Fibroblast of lung (primary cell): ENCODE data around the gene CKLF. TPM values are rescaled to one million over a fixed set of nuclear protein-coding genes. Genes with fewer than 3 reads are reported as not detected.
A peak's percentile ranks its signal among the peaks of the same experiment; 100 is the strongest.

ENCODE experiments used
- DNase-seq, 2 donors: peaks; one replicate each; pipeline versions ENCODE4 v3.0.0 to v3.0.0-alpha.2; 2010; ENCODE audit warnings: low read depth in 2 of 2
- H2AFZ ChIP-seq: 2 replicates; pipeline ENCODE4 v1.5.1; 2012; ENCODE audit warnings: low read length, control low read depth, inconsistent platforms
- H3K27ac ChIP-seq: 2 replicates; pipeline ENCODE4 v1.5.1; 2011; ENCODE audit warnings: low read length, control low read depth; ENCODE audit not compliant: insufficient read depth
- H3K27me3 ChIP-seq: 2 replicates; pipeline ENCODE4 v1.5.1; 2011; ENCODE audit warnings: mild to moderate bottlenecking, low read length; ENCODE audit not compliant: control insufficient read depth, insufficient read depth
- H3K36me3 ChIP-seq: 2 replicates; pipeline ENCODE4 v1.5.1; 2011; ENCODE audit warnings: low read length; ENCODE audit not compliant: control insufficient read depth, insufficient read depth
- H3K4me1 ChIP-seq: 2 replicates; pipeline ENCODE4 v1.5.1; 2011; ENCODE audit warnings: low read length; ENCODE audit not compliant: control insufficient read depth, insufficient read depth; ENCODE audit errors: extremely low read depth
- H3K4me2 ChIP-seq: 2 replicates; pipeline ENCODE4 v1.5.1; 2011; ENCODE audit warnings: low read length, control low read depth; ENCODE audit not compliant: insufficient read depth; ENCODE audit errors: extremely low read depth
- H3K4me3 ChIP-seq, 4 experiments: fragments of 200-600 bp in 1 of 4; sonication (generic) in 1 of 4; replicated peaks in 1 of 4; 2 replicates each; pipeline ENCODE4 v1.5.1; 2011 to 2016; ENCODE audit warnings: low read length in 4 of 4, low read depth in 3 of 4, mild to moderate bottlenecking in 3 of 4, control low read depth in 2 of 4, inconsistent platforms in 1 of 4, mixed read lengths in 1 of 4; ENCODE audit not compliant: insufficient read depth in 1 of 4; ENCODE audit errors: control extremely low read depth in 1 of 4
- H3K79me2 ChIP-seq: 2 replicates; pipeline ENCODE4 v1.5.1; 2012; ENCODE audit warnings: mild to moderate bottlenecking, low read length, inconsistent platforms; ENCODE audit not compliant: control insufficient read depth, insufficient read depth
- H3K9ac ChIP-seq: 2 replicates; pipeline ENCODE4 v1.5.1; 2011; ENCODE audit warnings: mild to moderate bottlenecking, low read length, control low read depth; ENCODE audit not compliant: insufficient read depth
- H3K9me3 ChIP-seq: 2 replicates; pipeline ENCODE4 v1.5.1; 2012; ENCODE audit warnings: low read depth, low read length; ENCODE audit not compliant: control insufficient read depth, insufficient read depth
- H4K20me1 ChIP-seq: 2 replicates; pipeline ENCODE4 v1.5.1; 2011; ENCODE audit warnings: low read length; ENCODE audit not compliant: control insufficient read depth, insufficient read depth; ENCODE audit errors: extremely low read depth
- CTCF ChIP-seq, 2 donors: IDR thresholded peaks in 1 of 2; conservative IDR thresholded peaks in 1 of 2; 1 replicate in 1 of 2; 2 replicates in 1 of 2; pipeline ENCODE4 v1.5.1; 2011 to 2012; ENCODE audit warnings: low read length in 2 of 2, control low read depth in 1 of 2, inconsistent platforms in 1 of 2, low read depth in 1 of 2, mild to moderate bottlenecking in 1 of 2
- EZH2 ChIP-seq: IDR thresholded peaks from 2 replicates; pipeline ENCODE4 v1.5.1; 2012; ENCODE audit warnings: low read length, control low read depth, mild to moderate bottlenecking; ENCODE audit errors: missing control alignments
- polyA plus RNA-seq, 2 donors: library from polyadenylated mRNA; depleted of rRNA in 1 of 2; stranded (reverse) in 1 of 2; unstranded in 1 of 2; fragments of >200 nt; gene quantifications; 2 replicates each; pipeline ENCODE4 v1.2.1, GENCODE V29; 2011 to 2012; ENCODE audit warnings: missing spikeins in 1 of 2
- total RNA-seq: library from RNA; depleted of rRNA; stranded (reverse); fragments of >200 nt; gene quantifications from 2 replicates; pipeline ENCODE4 v1.2.1, GENCODE V29; 2014

CKLF gene
- total and polyA plus RNA-seq, 2 donors (not counting 1 experiment from before 2014, with no cell fraction given), result 41.9 to 70.9 TPM

GRCh38 chr16:66524601-66525164 lies 27.7 kb upstream of the CKLF start:
- H2AFZ ChIP-seq, result no peak overlapping the region
- H3K4me3 ChIP-seq, result no peak overlapping the region
- no peak overlapping the region for H3K27ac ChIP-seq
- H3K4me2 ChIP-seq, result no peak overlapping the region
- no peaks in the 10 kb centered on the region for H3K79me2 ChIP-seq
- peaks cover 7% of the 10 kb centered on the region for H3K36me3 ChIP-seq
- H3K9ac ChIP-seq, result no peak overlapping the region
- H3K4me1 ChIP-seq, result peaks cover 2% of the 10 kb centered on the region
- no peak for TF ChIP-seq EZH2
- TF ChIP-seq CTCF (conservative IDR thresholded peaks at IDR 0.05 in 1 of 2, IDR thresholded peaks at IDR 0.05 in 1 of 2; ENCODE audit: low read depth in 1 of 2, low read length in 2 of 2), result no peak
- H3K27me3 ChIP-seq, result no peaks in the 10 kb centered on the region
- H4K20me1 ChIP-seq, result no peaks in the 10 kb centered on the region
- no peak for DNase-seq
- no peaks in the 10 kb centered on the region for H3K9me3 ChIP-seq

GRCh38 chr16:66525396-66526180 lies 26.8 kb upstream of the CKLF start:
- no peak overlapping the region for H3K27ac ChIP-seq
- H3K4me2 ChIP-seq, result no peak overlapping the region
- H3K4me1 ChIP-seq, result peaks cover 2% of the 10 kb centered on the region
- no peak overlapping the region for H2AFZ ChIP-seq
- peak in 1 of 2 donors; percentile 87 for DNase-seq
- peaks cover 7% of the 10 kb centered on the region for H3K36me3 ChIP-seq
- H3K4me3 ChIP-seq, result no peak overlapping the region
- TF ChIP-seq EZH2 (no peak), CTCF (conservative IDR thresholded peaks at IDR 0.05 in 1 of 2, IDR thresholded peaks at IDR 0.05 in 1 of 2; ENCODE audit: low read depth in 1 of 2, low read length in 2 of 2) (no peak)
- no peaks in the 10 kb centered on the region for H4K20me1 ChIP-seq
- H3K79me2 ChIP-seq, result no peaks in the 10 kb centered on the region
- no peaks in the 10 kb centered on the region for H3K9me3 ChIP-seq
- no peaks in the 10 kb centered on the region for H3K27me3 ChIP-seq
- no peak overlapping the region for H3K9ac ChIP-seq

GRCh38 chr16:66528294-66528693 lies 24.1 kb upstream of the CKLF start:
- H3K27me3 ChIP-seq, result no peaks in the 10 kb centered on the region
- no peak for DNase-seq

More at GRCh38 chr16:66528294-66528693, 24.1 kb upstream of the CKLF start:
- Histone ChIP-seq H3K4me3 (no peak overlapping the region), H3K4me2 (no peak overlapping the region), H3K9ac (no peak overlapping the region), H2AFZ (no peak overlapping the region), H3K9me3 (no peaks in the 10 kb centered on the region), H3K36me3 (peaks cover 7% of the 10 kb centered on the region), H4K20me1 (no peaks in the 10 kb centered on the region), H3K4me1 (no peaks in the 10 kb centered on the region), H3K27ac (no peak overlapping the region), H3K79me2 (no peaks in the 10 kb centered on the region)
- TF ChIP-seq CTCF (conservative IDR thresholded peaks at IDR 0.05 in 1 of 2, IDR thresholded peaks at IDR 0.05 in 1 of 2; ENCODE audit: low read depth in 1 of 2, low read length in 2 of 2) (no peak), EZH2 (no peak)
